Cortex of kidney (tissue), 1 donor: ENCODE data around the gene FLRT2.

Experiments
- DNase-seq: peaks from one replicate; lab custom pipeline; 2025; lab: John Stamatoyannopoulos, UW

Gene FLRT2

GRCh38 chr14:85529803-85530574 is at the start of gene FLRT2:
Gene FLRT2, plus strand, starts transcription at chr14:85530144. Its CDS starts 91,371 bp downstream, at chr14:85621515.
- no peak for DNase-seq

DNA sequence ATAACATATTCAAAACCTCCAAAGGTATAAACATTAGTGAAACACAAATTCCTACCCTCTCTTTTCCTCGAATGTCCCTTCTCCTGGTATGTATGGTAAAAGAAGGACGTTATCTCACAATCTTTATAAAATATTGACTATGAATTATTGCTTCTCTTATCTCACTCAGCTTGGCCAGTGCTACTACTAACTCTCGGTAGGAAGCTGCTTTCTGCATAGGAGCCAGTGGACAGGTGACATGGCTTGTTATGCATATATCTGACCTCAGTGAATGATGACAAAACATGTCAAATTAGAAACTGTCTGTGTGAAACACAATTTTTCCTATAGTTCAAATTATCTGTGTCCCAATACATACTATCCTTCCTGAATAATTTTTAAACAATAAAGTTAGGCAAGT is 48.5 kb upstream of the FLRT2 start:
- no peak for DNase-seq

DNA sequence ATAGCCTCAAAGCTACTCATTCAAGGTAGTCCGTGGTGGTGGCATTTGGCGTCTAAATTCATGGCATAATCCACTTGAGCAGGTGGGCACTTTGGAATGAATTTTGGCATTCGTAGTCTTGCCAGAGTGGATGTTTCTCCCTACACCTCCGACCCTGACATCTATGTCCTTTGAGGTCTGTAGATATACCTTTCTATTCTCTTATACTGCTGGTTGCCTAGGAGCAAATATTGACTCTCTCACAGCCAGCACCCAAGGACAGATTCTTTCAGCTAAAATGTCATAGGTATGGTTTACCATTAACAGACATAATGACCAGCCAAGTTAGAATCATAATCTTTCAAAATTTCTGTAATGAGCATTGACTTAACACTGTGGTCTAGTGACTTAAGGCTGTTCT is 47.4 kb upstream of the FLRT2 start:
- no peak for DNase-seq

GRCh38 chr14:85483037-85483436 is 46.9 kb upstream of the FLRT2 start:
- no peak for DNase-seq

DNA sequence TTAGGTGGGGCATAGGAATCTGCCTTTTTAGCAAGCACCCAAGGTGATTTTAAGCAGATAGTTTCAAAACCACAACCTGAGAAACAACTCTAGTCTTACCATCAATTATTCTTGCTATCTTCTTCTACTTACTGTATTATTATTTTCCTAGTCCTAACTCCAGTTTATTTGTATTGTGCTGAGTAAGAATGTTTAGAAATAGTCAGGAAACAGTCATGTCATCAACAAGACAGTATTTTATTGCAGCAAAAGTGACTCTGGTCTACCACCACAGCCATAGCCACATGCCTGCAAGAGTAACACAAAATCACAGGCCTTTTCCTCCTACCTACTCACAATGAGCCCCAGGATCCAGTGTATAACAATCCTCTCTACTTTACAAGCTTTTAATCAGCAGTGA is 46.3 kb upstream of the FLRT2 start:
- DNase-seq, result no peak

DNA sequence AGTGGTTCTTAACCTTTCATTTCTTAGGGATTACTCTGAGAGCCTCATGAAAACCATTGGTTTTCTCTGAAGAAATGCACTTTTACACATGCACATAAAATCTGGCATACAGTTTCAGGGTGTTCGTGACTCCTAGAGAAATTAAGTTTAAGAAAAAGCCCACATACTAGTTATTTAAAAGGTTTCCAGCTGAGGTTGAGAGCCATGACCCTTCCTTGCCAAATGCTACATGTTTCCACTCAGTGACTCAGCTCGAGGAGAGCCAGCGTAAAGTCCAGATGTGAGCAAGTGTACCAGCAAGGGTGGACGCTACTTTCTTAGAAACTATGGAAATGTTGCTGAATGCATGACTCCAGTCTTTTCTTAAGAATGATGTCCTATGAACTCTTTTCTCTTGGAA is 42.7 kb upstream of the FLRT2 start:
- no peak for DNase-seq

- no peak for DNase-seq
Measured at GRCh38 chr14:85501751-85502150, 28.2 kb upstream of the FLRT2 start.

DNA sequence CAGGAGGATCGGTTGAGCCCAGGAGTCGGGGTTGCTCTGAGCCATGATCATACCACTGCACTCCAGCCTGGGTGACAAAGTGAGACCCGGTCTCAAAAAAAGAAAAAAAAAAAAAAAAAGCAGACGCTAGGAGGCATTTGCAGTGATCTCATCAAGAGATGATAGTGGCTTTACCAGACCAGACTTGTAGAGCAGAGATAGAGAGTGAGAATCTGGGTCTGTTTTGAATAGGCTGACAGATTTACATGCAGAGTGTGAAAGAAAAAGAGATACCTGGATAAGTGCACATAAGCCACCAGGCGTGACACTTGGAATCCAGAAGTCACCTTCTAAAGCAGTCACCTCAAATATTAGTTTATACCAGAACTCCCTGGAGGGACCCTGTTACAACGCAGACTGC is 21.1 kb upstream of the FLRT2 start:
- no peak for DNase-seq

DNA sequence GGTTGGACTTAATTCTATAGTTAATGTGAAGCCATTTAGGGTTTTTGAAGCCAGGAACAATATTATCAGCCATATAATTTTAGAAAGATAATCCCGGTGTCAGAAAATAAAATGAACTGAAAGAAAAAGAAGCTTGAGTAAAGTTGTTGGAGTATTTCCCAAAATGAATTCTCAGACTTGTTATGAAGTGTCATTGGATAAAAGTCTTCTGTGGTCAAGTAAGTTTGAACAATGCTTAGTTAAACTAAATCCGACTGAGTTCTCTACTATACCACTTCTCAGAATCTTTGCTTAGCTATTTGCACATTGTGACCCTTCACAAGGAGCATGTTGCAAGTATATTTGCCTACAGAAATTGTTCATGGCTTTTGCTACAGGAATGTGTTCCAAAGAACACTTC is 17.5 kb upstream of the FLRT2 start:
- DNase-seq, result no peak

DNA sequence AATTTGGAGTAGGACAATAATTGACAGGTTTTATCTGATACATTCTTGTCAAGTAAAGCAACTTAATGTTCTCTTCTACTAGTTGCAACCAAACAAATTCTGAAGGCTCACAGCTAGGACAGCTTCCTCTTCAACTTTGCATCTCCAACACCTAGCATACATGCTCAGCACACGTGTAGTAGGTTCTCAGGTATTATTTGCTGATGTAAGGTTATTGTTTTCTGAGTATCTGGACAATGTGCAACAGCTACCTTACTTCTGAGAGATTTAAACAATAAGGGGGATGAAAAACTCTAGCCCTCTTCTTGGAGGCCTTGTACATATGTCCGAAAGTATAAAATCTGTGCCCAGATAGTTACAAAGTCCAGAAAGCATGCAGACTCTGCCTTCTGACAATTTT is 15.5 kb upstream of the FLRT2 start:
- no peak for DNase-seq

DNA sequence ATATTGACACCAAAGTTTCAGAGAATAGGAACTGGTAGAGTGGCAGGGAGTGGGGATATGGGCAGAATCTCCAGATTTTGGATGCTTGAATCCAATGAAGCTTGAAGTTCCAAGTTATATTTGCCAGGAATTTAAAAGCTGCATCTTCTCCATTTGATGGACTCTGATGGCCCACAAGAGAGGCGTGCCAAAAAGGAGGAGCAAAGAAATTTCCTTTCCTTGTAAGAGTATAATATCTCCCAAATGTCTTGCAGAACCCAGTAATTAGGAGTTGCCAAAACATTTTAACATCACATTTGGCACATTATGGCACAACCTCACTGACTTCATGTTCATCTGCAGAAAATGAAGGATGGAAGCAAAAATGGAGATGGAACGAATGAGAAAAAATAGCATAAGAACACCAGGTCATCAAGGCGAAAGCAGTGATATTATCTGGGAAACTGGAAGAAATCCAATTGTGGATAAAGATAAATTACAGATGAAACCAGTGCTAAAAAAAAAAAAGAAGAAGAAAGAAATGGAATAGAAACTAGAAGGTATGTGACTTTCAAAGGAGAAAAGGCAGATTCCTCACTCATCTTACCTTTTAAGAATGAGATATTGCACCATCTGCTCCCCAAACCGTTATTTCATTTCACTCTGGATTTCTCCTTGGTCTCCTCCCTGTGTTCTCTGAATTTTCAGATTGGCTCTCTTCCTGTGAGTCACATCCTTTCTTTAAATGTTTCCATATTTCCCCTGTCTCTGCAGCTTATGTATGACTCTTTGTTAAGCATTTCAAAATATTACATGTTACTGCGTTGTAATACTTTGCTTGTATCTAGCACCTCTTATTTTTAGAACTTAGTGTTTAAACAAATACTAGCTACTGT is 13.5 kb upstream of the FLRT2 start:
- no peak for DNase-seq

- no peak for DNase-seq
Measured at GRCh38 chr14:85517114-85517688, 12.7 kb upstream of the FLRT2 start.

DNA sequence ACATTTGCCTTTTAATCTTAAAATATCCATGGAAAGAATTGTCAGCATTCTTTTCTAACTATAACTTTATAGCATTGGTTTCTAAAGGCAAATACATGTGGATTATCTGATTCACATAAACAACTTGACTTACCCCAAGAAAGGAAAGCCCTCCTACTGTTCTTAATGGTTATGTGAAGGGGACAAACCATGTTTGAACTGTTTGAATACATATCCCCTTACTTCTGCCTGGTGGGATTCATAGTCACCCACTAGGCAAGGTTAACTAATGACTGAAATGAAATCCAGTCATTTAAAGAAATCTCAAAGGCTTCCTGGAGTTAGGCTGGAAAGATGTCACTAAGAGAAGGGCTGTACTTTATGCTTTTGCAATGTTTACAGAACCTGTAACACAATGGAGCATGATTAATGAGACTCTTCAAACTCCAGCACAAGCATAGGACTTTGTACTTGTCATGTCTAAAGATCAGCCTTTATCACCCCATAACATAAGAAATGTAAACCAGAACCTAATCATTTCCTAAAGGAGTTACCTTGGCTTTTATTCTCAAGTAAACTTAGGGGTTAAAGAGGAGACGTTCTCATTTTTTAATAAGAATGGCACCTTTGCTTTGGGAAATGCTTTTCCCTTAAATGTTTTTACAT is 10.2 kb upstream of the FLRT2 start:
- no peak for DNase-seq

DNA sequence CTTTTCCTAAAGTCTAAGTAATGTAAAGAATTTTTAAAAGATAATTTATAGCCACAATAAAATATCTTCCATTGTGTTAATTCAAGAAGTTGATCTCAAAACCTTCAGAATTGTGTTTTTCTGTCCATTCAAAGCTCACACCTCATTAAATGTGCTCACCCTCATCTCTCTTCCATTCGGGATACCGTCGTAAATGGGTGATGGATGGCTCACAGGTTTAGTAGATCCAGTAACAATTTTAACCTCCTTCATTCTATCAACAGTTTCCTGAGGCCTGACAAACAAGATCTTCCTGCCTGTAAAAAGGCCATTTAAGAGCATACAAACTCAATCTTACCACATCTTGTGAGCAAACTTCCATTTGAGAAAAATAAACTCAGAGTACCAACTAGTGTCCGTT is 9.4 kb upstream of the FLRT2 start:
- DNase-seq, result no peak

DNA sequence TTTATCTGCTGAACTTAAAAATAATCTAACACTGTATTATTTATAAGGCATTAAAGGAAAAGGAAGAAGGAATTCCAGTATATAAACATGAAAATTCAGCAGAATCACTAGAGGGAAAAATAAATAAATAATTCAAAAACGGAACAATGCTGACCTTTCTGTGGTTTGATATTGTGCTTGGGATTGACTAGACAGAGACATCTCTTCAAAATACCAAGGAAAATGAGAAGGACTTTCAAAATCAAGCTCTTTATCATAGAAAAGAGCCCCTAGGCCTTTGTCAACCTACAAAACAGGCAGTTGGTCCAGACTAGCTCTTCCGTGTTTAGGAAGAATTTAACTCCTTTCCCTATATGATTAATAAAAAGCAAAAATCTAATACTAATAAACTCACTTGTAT is 6.3 kb upstream of the FLRT2 start:
- no peak for DNase-seq

DNA sequence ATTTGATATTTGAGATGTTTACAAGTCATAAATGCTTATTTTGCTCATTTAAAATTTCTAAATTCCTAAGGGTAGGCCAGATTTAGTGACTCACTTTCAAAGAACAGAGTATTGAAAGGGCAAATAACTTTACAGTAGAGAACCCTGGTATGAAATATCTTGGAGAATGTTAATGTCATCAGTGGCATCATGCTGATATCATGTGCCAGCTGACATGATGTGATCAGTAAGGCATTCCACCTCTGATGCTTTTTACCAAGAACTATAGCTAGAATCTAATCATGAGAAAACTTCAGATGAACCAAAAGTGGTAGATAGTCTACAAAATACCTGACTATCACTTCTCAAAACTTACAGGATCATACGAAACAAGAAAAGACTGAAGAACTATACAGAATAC is 2.9 kb upstream of the FLRT2 start:
- DNase-seq, result no peak

DNA sequence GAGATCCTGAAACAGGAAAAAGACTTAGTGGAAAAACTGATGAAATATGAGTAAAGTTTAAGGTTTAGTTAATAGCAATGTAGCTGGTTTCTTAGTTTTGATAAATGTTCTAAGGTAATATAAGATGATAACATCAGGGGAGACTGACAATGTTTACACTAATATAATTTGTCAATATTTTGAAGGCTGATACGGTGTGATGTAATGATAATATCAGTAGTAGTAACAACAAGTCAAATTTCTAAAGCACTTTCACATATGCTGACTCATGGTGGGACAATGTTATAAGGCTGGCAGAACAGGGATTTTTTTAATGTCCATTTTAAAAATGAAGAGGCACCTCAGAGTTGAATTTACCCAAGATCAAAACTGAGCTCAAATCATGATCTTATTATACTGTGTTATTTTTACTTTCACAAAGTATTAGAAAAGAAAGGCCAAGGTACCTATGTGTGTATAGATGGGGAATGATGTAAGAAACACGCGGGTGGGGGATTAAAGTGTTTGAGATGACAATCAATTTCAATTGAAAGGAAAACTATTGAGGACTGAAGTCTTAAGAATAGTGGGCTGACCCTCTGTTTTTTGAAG is 2.4 kb upstream of the FLRT2 start:
- DNase-seq, result no peak

DNA sequence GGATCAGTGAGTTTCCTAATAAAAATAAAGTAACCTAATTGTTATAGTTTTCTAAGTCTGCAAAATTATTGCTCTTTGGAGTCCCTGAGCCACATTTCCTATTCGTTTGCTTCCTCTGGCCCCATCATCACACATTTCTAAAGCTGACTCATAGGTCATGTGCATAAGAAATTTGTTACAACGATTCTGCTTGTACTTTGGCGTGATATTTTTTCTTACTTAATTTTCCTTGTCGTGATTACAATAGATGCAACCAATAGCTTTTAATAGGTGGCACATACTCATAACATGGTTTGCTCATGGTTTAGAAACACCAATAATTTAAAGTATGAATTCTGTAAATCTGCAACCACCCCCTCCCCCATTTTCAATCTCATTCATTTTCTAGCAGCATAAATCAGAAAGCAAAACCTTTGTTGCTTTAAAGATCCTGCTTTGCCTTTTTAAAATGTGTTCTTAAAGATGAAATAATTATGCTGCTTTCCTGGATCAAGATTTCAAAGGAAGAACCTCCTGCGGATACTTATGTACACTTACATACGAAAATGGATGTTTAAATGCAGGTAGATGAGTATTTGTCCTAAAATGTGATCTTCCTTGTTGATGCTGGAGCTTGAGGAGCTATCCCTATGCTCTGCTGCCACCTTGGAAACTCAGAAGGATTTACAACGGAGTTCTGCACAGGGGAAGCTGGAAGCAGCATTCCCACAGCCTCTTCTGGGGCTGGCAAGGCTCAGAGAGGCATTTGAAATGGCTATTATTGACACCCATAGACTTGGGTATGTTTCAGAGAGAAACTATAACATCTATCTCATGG is 1.7 kb upstream of the FLRT2 start:
- DNase-seq, result no peak

DNA sequence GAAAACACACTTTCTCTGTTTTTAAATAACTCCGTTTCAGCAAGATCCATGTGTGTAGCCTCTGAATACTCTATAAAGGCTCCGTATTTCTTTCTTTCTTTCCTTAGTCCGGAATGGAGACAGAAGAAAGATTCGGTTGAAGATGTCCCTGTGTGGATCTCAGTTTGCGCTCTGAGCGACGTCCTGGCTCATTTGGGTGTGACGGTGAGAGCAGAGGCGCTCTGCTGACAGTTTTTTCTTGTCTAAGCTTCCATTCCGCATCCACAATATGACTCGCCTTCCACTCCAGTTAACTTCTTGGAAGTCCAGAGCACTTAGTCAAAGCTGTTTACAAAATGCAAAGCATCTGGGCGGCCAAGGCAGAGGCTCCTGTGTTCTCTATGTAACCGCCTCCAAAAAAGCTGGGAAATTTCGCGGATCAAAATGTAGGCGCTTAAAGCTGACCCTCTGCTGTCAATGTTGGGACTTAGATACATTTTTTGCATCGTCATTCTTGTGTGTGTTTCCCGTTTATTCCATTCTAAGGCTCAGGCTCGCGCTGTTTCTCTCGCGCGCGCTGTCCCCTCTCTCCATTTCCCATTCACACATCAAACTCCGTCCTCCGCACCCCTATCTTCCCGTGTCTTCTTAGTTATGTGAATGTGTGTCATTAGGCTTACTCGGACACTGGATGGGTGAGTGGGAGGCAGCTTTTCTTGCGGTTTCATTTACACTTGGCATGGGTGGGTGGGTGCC is 880 bp upstream of the FLRT2 start:
- DNase-seq, result no peak

DNA sequence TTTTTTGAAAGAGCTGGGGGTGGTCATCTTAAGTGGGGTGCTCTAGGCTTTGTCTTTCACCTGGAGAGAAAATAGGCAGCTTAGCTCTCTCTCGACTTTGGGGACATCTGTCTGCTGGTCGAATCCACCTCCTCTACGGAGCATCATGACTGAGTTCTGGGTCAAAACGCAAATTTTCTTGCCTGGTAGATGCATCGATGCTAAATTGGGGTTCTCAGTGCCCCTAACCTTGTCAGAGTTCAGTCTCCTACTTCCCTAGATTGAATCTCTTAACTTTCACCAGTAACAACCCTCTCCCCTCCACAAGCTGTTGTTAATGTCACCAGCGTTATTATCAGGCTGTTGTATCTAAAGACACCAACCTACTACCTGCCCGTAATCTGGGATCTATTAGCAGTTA is 682 bp downstream of the FLRT2 start:
- DNase-seq, result no peak
